Lower lobe of right lung (tissue), 1 donor: ENCODE measurements around the gene RAVER1. TPM values are rescaled to one million over a fixed set of nuclear protein-coding genes. Genes with fewer than 3 reads are reported as not detected.

Source experiments
- total RNA-seq: library from RNA; stranded (reverse); fragmentation: NEBNext Ultra II Directional; extraction: Animal tissue kit (Norgen Biotek cat#: 25700); gene quantifications from one replicate; pipeline ENCODE4 v1.2.1, GENCODE V29; 2021
- donor health status: DM: no; HTN: yes; CAD: no; lungs with severe emphysema.

The RAVER1 gene
- total RNA-seq, 1 donor from 2014 or later, result 29.6 TPM

Other genes starting within 250 kb of the RAVER1 start
- gene SHFL, start 247.2 kb downstream of the RAVER1 start, total RNA-seq, result 43.4 TPM
- gene ANGPTL6, start 230.9 kb downstream of the RAVER1 start, total RNA-seq, result 0.44 TPM
- gene PPAN, start 227.2 kb downstream of the RAVER1 start, total RNA-seq, result 30.8 TPM
- 15.6 TPM for gene P2RY11, start 221.8 kb downstream of the RAVER1 start, total RNA-seq
- gene EIF3G, start 213.6 kb downstream of the RAVER1 start, total RNA-seq, result 158 TPM
- 65.5 TPM for gene DNMT1, start 138.6 kb downstream of the RAVER1 start, total RNA-seq
- gene S1PR2, start 102.2 kb downstream of the RAVER1 start, total RNA-seq, result 15.4 TPM
- gene MRPL4, start 81.3 kb downstream of the RAVER1 start, total RNA-seq, result 40.3 TPM
- gene ICAM1, start 62.4 kb downstream of the RAVER1 start, total RNA-seq, result 95.9 TPM
- 10.0 TPM for gene ICAM4, start 46.6 kb downstream of the RAVER1 start, total RNA-seq
- gene ICAM5, start 43.6 kb downstream of the RAVER1 start, total RNA-seq, result 15.3 TPM
- gene ZGLP1, start 23.7 kb downstream of the RAVER1 start, total RNA-seq, result 6.2 TPM
- 16.8 TPM for gene FDX2, start 17.5 kb downstream of the RAVER1 start, total RNA-seq
- gene ICAM3, start 6.1 kb upstream of the RAVER1 start, total RNA-seq, result 33.0 TPM
- gene TYK2, start 47.0 kb upstream of the RAVER1 start, total RNA-seq, result 164 TPM
- 154 TPM for gene CDC37, start 70.0 kb upstream of the RAVER1 start, total RNA-seq
- 35.9 TPM for gene PDE4A, start 87.0 kb upstream of the RAVER1 start, total RNA-seq
- gene KEAP1, start 169.8 kb upstream of the RAVER1 start, total RNA-seq, result 67.5 TPM
- 2.4 TPM for gene S1PR5, start 183.9 kb upstream of the RAVER1 start, total RNA-seq
- gene ATG4D, start 210.4 kb upstream of the RAVER1 start, total RNA-seq, result 22.9 TPM
- gene KRI1, start 232.5 kb upstream of the RAVER1 start, total RNA-seq, result 25.2 TPM
- gene CDKN2D, start 235.4 kb upstream of the RAVER1 start, total RNA-seq, result 13.1 TPM